ENCODE results near the gene SETDB1. TPM values are rescaled to one million over a fixed set of nuclear protein-coding genes. Genes with fewer than 3 reads are reported as not detected.

Gene SETDB1
- total and polyA plus RNA-seq, 5 donors from 2014 or later, result 9.4 to 48.7 (median 12.6) TPM

- ATAC-seq (ENCODE audit: low read depth in 2 of 2) (no peak), DNase-seq (no peak)
- Mint-ChIP-seq H3K36me3 (peaks cover 15% of the 10 kb centered on the region), H3K27ac (peak overlapping the region in 1 of 3 donors; percentile 91), H3K4me1 (peaks cover 31 to 74% (median 44%) of the 10 kb centered on the region in 4 donors), H3K9me3 (no peaks in the 10 kb centered on the region), H3K4me3 (peak overlapping the region; percentile 35 to 98 (median 58)), H3K27me3 (no peaks in the 10 kb centered on the region)
- peaks cover 41% of the 10 kb centered on the region for H3K4me1 ChIP-seq (ENCODE audit: control insufficient read depth, insufficient read depth, low read length, poor library complexity, severe bottlenecking)
- no peaks in the 10 kb centered on the region for H3K27me3 ChIP-seq (ENCODE audit: control insufficient read depth, insufficient read depth, low read length)
- no peak overlapping the region for H3K27ac ChIP-seq (ENCODE audit: insufficient read depth, low read length, poor library complexity, severe bottlenecking)
- no peaks in the 10 kb centered on the region for H3K9me3 ChIP-seq (ENCODE audit: control insufficient read depth in 2 of 2, low read length in 2 of 2)
- H3K36me3 ChIP-seq (ENCODE audit: control insufficient read depth, insufficient read depth, low read length), result no peaks in the 10 kb centered on the region
- no peak overlapping the region for H3K4me3 ChIP-seq (ENCODE audit: low read depth, low read length)
Observed at GRCh38 chr1:151011154-151011850, 85.1 kb downstream of the SETDB1 start.

DNA sequence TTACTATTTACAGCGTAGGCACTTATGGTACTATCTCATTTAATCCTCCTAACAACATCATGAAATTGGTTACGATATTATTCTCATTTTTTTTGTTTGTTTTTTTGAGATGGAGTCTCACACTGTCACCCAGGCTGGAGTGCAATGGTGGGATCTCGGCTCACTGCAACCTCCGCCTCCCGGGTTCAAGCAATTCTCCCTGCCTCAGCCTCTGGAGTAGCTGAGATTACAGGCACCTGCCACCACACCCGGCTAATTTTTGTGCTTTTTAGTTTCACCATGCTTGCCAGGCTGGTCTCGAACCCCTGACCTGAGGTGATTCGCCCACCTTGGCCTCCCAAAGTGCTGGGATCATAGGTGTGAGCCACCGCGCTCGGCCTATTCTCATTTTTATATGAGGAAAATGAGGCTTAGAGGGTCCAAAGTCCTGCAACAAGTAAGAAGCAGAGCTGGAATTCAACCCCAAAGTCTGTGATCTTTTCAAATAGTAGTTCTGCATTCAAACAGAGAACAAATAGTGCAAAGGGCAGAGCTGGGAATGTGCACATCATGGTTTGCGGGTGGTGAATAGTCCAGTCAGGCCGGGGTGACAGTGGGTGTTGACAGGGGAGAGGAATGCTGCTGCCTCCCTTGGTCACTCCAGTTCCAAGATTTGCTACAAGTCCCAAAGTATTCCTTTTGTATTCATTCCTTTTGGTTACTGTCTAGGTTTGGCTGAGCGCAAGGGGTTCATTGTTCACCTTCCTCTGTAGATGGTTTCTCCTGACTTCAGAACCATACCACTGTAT is 86.7 kb downstream of the SETDB1 start:
- no peak for ATAC-seq (ENCODE audit: low read depth in 2 of 2)
- no peak overlapping the region for H3K4me3 ChIP-seq (ENCODE audit: low read depth, low read length)
- DNase-seq, result no peak
- no peaks in the 10 kb centered on the region for H3K9me3 Mint-ChIP-seq
- peak overlapping the region; percentile 25 to 89 (median 39) for H3K27ac Mint-ChIP-seq
- no peak overlapping the region for H3K27ac ChIP-seq (ENCODE audit: insufficient read depth, low read length, poor library complexity, severe bottlenecking)
- peaks cover 26% of the 10 kb centered on the region for H3K4me1 ChIP-seq (ENCODE audit: control insufficient read depth, insufficient read depth, low read length, poor library complexity, severe bottlenecking)
- H3K4me1 Mint-ChIP-seq, result peaks cover 26 to 58% (median 33%) of the 10 kb centered on the region in 4 donors
- peaks cover 15% of the 10 kb centered on the region for H3K36me3 Mint-ChIP-seq
- no peaks in the 10 kb centered on the region for H3K27me3 ChIP-seq (ENCODE audit: control insufficient read depth, insufficient read depth, low read length)
- peak overlapping the region in 2 of 4 donors; percentile 52 to 61 for H3K4me3 Mint-ChIP-seq
- H3K9me3 ChIP-seq (ENCODE audit: control insufficient read depth in 2 of 2, low read length in 2 of 2), result no peaks in the 10 kb centered on the region
- no peaks in the 10 kb centered on the region for H3K36me3 ChIP-seq (ENCODE audit: control insufficient read depth, insufficient read depth, low read length)
- H3K27me3 Mint-ChIP-seq, result no peaks in the 10 kb centered on the region

GRCh38 chr1:151013518-151013917 is 87.4 kb downstream of the SETDB1 start:
- H3K27ac ChIP-seq (ENCODE audit: insufficient read depth, low read length, poor library complexity, severe bottlenecking), result no peak overlapping the region
- peaks cover 24% of the 10 kb centered on the region for H3K4me1 ChIP-seq (ENCODE audit: control insufficient read depth, insufficient read depth, low read length, poor library complexity, severe bottlenecking)
- peaks cover 4% of the 10 kb centered on the region for H3K36me3 ChIP-seq (ENCODE audit: control insufficient read depth, insufficient read depth, low read length)
- H3K4me3 ChIP-seq (ENCODE audit: low read depth, low read length), result no peak overlapping the region
- Mint-ChIP-seq H3K27ac (peak overlapping the region; percentile 25 to 89 (median 39)), H3K27me3 (no peaks in the 10 kb centered on the region), H3K4me3 (peak overlapping the region in 1 of 4 donors; percentile 61), H3K9me3 (no peaks in the 10 kb centered on the region), H3K4me1 (peaks cover 28 to 52% (median 30%) of the 10 kb centered on the region in 4 donors), H3K36me3 (peaks cover 20% of the 10 kb centered on the region)
- no peaks in the 10 kb centered on the region for H3K9me3 ChIP-seq (ENCODE audit: control insufficient read depth in 2 of 2, low read length in 2 of 2)
- ATAC-seq (ENCODE audit: low read depth in 2 of 2) (no peak), DNase-seq (no peak)
- no peaks in the 10 kb centered on the region for H3K27me3 ChIP-seq (ENCODE audit: control insufficient read depth, insufficient read depth, low read length)

Other genes starting within 250 kb of the SETDB1 start
- 8.6 TPM for gene GOLPH3L, start 229.2 kb upstream of the SETDB1 start, total RNA-seq
- gene GOLPH3L, start 229.2 kb upstream of the SETDB1 start, polyA plus RNA-seq, result 10 to 100 TPM; 19.7 to 30.0 (median 24.9) TPM
- gene HORMAD1, start 205.5 kb upstream of the SETDB1 start, total RNA-seq, result not detected
- gene HORMAD1, start 205.5 kb upstream of the SETDB1 start, polyA plus RNA-seq, result not detected
- gene CTSS, start 160.6 kb upstream of the SETDB1 start, total RNA-seq, result 114 TPM
- 100 to 1,000 TPM; 158 to 227 (median 205) TPM for gene CTSS, start 160.6 kb upstream of the SETDB1 start, polyA plus RNA-seq
- 18.0 TPM for gene CTSK, start 118.1 kb upstream of the SETDB1 start, total RNA-seq
- 1 to 10 TPM in 1 of 4 donors, under 1 TPM in 2, not detected in 1; 0.10 to 1.4 (median 0.82) TPM for gene CTSK, start 118.1 kb upstream of the SETDB1 start, polyA plus RNA-seq
- gene ARNT, start 49.8 kb upstream of the SETDB1 start, total RNA-seq, result 43.3 TPM
- 10 to 100 TPM; 25.9 to 29.0 (median 27.0) TPM for gene ARNT, start 49.8 kb upstream of the SETDB1 start, polyA plus RNA-seq
- not detected for gene CTXND2, start 39.2 kb upstream of the SETDB1 start, total RNA-seq
- not detected for gene CTXND2, start 39.2 kb upstream of the SETDB1 start, polyA plus RNA-seq
- gene CERS2, start 48.5 kb downstream of the SETDB1 start, total RNA-seq, result 99.1 TPM
- 100 to 1,000 TPM; 179 to 201 (median 189) TPM for gene CERS2, start 48.5 kb downstream of the SETDB1 start, polyA plus RNA-seq
- gene ANXA9, start 55.9 kb downstream of the SETDB1 start, total RNA-seq, result not detected
- gene ANXA9, start 55.9 kb downstream of the SETDB1 start, polyA plus RNA-seq, result not detected
- gene MINDY1, start 80.5 kb downstream of the SETDB1 start, total RNA-seq, result 12.9 TPM
- 1 to 10 TPM; 3.0 to 8.9 (median 5.1) TPM for gene MINDY1, start 80.5 kb downstream of the SETDB1 start, polyA plus RNA-seq
- 18.0 TPM for gene PRUNE1, start 82.1 kb downstream of the SETDB1 start, total RNA-seq
- gene PRUNE1, start 82.1 kb downstream of the SETDB1 start, polyA plus RNA-seq, result 10 to 100 TPM; 46.5 to 56.3 (median 52.3) TPM
- gene BNIPL, start 110.2 kb downstream of the SETDB1 start, total RNA-seq, result 0.94 TPM
- under 1 TPM; 0.07 to 0.43 (median 0.18) TPM for gene BNIPL, start 110.2 kb downstream of the SETDB1 start, polyA plus RNA-seq
- 0.67 TPM for gene C1orf56, start 121.4 kb downstream of the SETDB1 start, total RNA-seq
- 1 to 10 TPM; 3.5 to 4.8 (median 4.1) TPM for gene C1orf56, start 121.4 kb downstream of the SETDB1 start, polyA plus RNA-seq
- 496 TPM for gene CDC42SE1, start 133.3 kb downstream of the SETDB1 start, total RNA-seq
- gene CDC42SE1, start 133.3 kb downstream of the SETDB1 start, polyA plus RNA-seq, result 100 to 1,000 TPM; 119 to 152 (median 140) TPM
- gene MLLT11, start 134.0 kb downstream of the SETDB1 start, total RNA-seq, result 3.9 TPM
- gene MLLT11, start 134.0 kb downstream of the SETDB1 start, polyA plus RNA-seq, result 1 to 10 TPM; 3.1 to 4.4 (median 4.2) TPM
- 26.4 TPM for gene GABPB2, start 144.4 kb downstream of the SETDB1 start, total RNA-seq
- 1 to 10 TPM; 5.4 to 8.1 (median 6.0) TPM for gene GABPB2, start 144.4 kb downstream of the SETDB1 start, polyA plus RNA-seq
- 7.2 TPM for gene SEMA6C, start 220.3 kb downstream of the SETDB1 start, total RNA-seq
- gene SEMA6C, start 220.3 kb downstream of the SETDB1 start, polyA plus RNA-seq, result under 1 TPM; 0.63 to 0.76 (median 0.73) TPM
- 4.3 TPM for gene TNFAIP8L2, start 230.3 kb downstream of the SETDB1 start, total RNA-seq
- gene TNFAIP8L2, start 230.3 kb downstream of the SETDB1 start, polyA plus RNA-seq, result 10 to 100 TPM; 32.9 to 62.5 (median 47.2) TPM
- 0.54 TPM for gene LYSMD1, start 239.5 kb downstream of the SETDB1 start, total RNA-seq
- under 1 TPM in 3 of 4 donors, not detected in 1; 0.14 to 0.18 (median 0.14) TPM for gene LYSMD1, start 239.5 kb downstream of the SETDB1 start, polyA plus RNA-seq
- 51.0 TPM for gene SCNM1, start 239.8 kb downstream of the SETDB1 start, total RNA-seq
- gene SCNM1, start 239.8 kb downstream of the SETDB1 start, polyA plus RNA-seq, result 100 to 1,000 TPM in 1 of 4 donors, 10 to 100 TPM in 3; 74.3 to 104 (median 90.5) TPM
- 3.3 TPM for gene TMOD4, start 249.6 kb downstream of the SETDB1 start, total RNA-seq
- not detected for gene TMOD4, start 249.6 kb downstream of the SETDB1 start, polyA plus RNA-seq

All from CD4-positive, CD25-positive, alpha-beta regulatory T cell (primary cell).